SK-N-SH treated with all-trans-retinoic acid at 6 μM for 48 hours (cell line): ENCODE results near the gene SUPT16H.

Source experiments
- ARNTL ChIP-seq: fragments of 450-650 bp; formaldehyde crosslinking; IDR thresholded peaks from 2 replicates; pipeline ENCODE4 v1.5.0; 2020; ENCODE audit warnings: low read depth, mild to moderate bottlenecking, moderate library complexity, borderline replicate concordance
- CREB5 ChIP-seq: fragments of 250-450 bp; sonication (Bioruptor Pico); IDR thresholded peaks from 2 replicates; pipeline ENCODE4 v1.5.1; 2020; ENCODE audit warnings: low read depth, mild to moderate bottlenecking, moderate library complexity
- CSDC2 ChIP-seq: fragments of 250-450 bp; sonication (Bioruptor Pico); IDR thresholded peaks from 2 replicates; pipeline ENCODE4 v1.5.0; 2020; ENCODE audit warnings: mild to moderate bottlenecking, moderate library complexity
- CSRNP3 ChIP-seq: fragments of 250-450 bp; sonication (Bioruptor Pico); IDR thresholded peaks from 2 replicates; pipeline ENCODE4 v1.5.1; 2021; ENCODE audit warnings: mild to moderate bottlenecking, moderate library complexity
- GLIS3 ChIP-seq: fragments of 250-450 bp; sonication (Bioruptor Pico); IDR thresholded peaks from 2 replicates; pipeline ENCODE4 v1.5.0; 2020; ENCODE audit warnings: mild to moderate bottlenecking, moderate library complexity
- PATZ1 ChIP-seq: fragments of 250-450 bp; sonication (Bioruptor Pico); IDR thresholded peaks from 2 replicates; pipeline ENCODE4 v1.8.0; 2020; ENCODE audit warnings: mild to moderate bottlenecking, moderate library complexity, borderline replicate concordance
- SNAI2 ChIP-seq: fragments of 250-450 bp; sonication (Bioruptor Pico); IDR thresholded peaks from 2 replicates; pipeline ENCODE4 v1.5.0; 2020; ENCODE audit warnings: mild to moderate bottlenecking, moderate library complexity
- TCF4 ChIP-seq: fragments of 250-450 bp; sonication (Bioruptor Pico); IDR thresholded peaks from 2 replicates; pipeline ENCODE4 v1.8.0; 2021; ENCODE audit warnings: mild to moderate bottlenecking, moderate library complexity, borderline replicate concordance
- TOX ChIP-seq: fragments of 250-450 bp; sonication (Bioruptor Pico); IDR thresholded peaks from 2 replicates; pipeline ENCODE4 v1.8.0; 2021; ENCODE audit warnings: mild to moderate bottlenecking, moderate library complexity, borderline replicate concordance
- TSHZ2 ChIP-seq: fragments of 250-450 bp; sonication (Bioruptor Pico); IDR thresholded peaks from 2 replicates; pipeline ENCODE4 v1.5.0; 2020; ENCODE audit warnings: mild to moderate bottlenecking, moderate library complexity
- ZC3H10 ChIP-seq: fragments of 250-450 bp; sonication (Bioruptor Pico); IDR thresholded peaks from 2 replicates; pipeline ENCODE4 v1.5.1; 2021; ENCODE audit warnings: mild to moderate bottlenecking, moderate library complexity
- ZFP3 ChIP-seq: fragments of 250-450 bp; sonication (Bioruptor Pico); IDR thresholded peaks from 2 replicates; pipeline ENCODE4 v1.5.0; 2020; ENCODE audit warnings: mild to moderate bottlenecking, moderate library complexity
- ZNF565 ChIP-seq: fragments of 450-650 bp; formaldehyde crosslinking; conservative IDR thresholded peaks from 2 replicates; pipeline ENCODE4 v1.5.0; 2020; ENCODE audit warnings: low read depth, mild to moderate bottlenecking, moderate library complexity
- ZNF8 ChIP-seq: fragments of 450-650 bp; formaldehyde crosslinking; IDR thresholded peaks from 2 replicates; pipeline ENCODE4 v1.5.0; 2020; ENCODE audit warnings: mild to moderate bottlenecking, moderate library complexity

GRCh38 chr14:21379338-21379737 lies 4.5 kb downstream of the SUPT16H start:
- TF ChIP-seq ARNTL (no peak), TSHZ2 (CRISPR knock-in tag) (no peak), ZNF565 (no peak), PATZ1 (CRISPR knock-in tag) (no peak), ZFP3 (no peak), CSRNP3 (CRISPR knock-in tag) (no peak), CREB5 (no peak), ZC3H10 (no peak), SNAI2 (CRISPR knock-in tag) (no peak), ZNF8 (no peak), CSDC2 (CRISPR knock-in tag) (no peak), TOX (no peak), TCF4 (no peak), GLIS3 (CRISPR knock-in tag) (no peak)
